ENCODE measurements around the gene GNAI3.

Gene GNAI3

GRCh38 chr1:109636201-109636952 lies 88.0 kb downstream of the GNAI3 start (continued):
- TF ChIP-seq ZNF26 (tag by site-specific recombination; IDR thresholded peaks at IDR 0.05), result no peak
- no peak for TF ChIP-seq ZSCAN16 (tag by site-specific recombination; IDR thresholded peaks at IDR 0.05)
- no peak for TF ChIP-seq PRDM1 (tag by site-specific recombination; IDR thresholded peaks at IDR 0.05)
- no peak for TF ChIP-seq KLF8 (tag by site-specific recombination; IDR thresholded peaks at IDR 0.05)
- TF ChIP-seq ATF2 (tag by site-specific recombination; IDR thresholded peaks at IDR 0.05; ENCODE audit: low read depth), result no peak
- no peak for TF ChIP-seq ZNF792 (tag by site-specific recombination; IDR thresholded peaks at IDR 0.05)
- no peak for TF ChIP-seq ZNF214 (tag by site-specific recombination; IDR thresholded peaks at IDR 0.05; ENCODE audit: borderline replicate concordance)
- TF ChIP-seq ZNF600 (tag by site-specific recombination; IDR thresholded peaks at IDR 0.05), result peak; percentile 83
- no peak for TF ChIP-seq PATZ1 (tag by site-specific recombination; IDR thresholded peaks at IDR 0.05)
- no peak for TF ChIP-seq ZNF530 (tag by site-specific recombination; IDR thresholded peaks at IDR 0.05; ENCODE audit: low read depth)
- TF ChIP-seq ZFP3 (tag by site-specific recombination; IDR thresholded peaks at IDR 0.05; ENCODE audit: low read depth), result no peak
- no peak for TF ChIP-seq ZNF16 (tag by site-specific recombination; IDR thresholded peaks at IDR 0.05; ENCODE audit: low read depth)
- TF ChIP-seq ZFHX2 (tag by site-specific recombination; conservative IDR thresholded peaks at IDR 0.05), result peak; percentile 85
- TF ChIP-seq AEBP2 (tag by site-specific recombination; IDR thresholded peaks at IDR 0.05; ENCODE audit: borderline replicate concordance), result no peak
- TF ChIP-seq ZNF223 (tag by site-specific recombination; IDR thresholded peaks at IDR 0.05), result no peak
- TF ChIP-seq ZNF664 (tag by site-specific recombination; IDR thresholded peaks at IDR 0.05), result no peak
- TF ChIP-seq ZNF324 (tag by site-specific recombination; IDR thresholded peaks at IDR 0.05), result no peak
- TF ChIP-seq REST (tag by site-specific recombination; IDR thresholded peaks at IDR 0.05), result no peak
- no peak for TF ChIP-seq ZNF292 (tag by site-specific recombination; IDR thresholded peaks at IDR 0.05; ENCODE audit: borderline replicate concordance, low read depth)
- TF ChIP-seq ZNF768 (tag by site-specific recombination; IDR thresholded peaks at IDR 0.05), result no peak
- no peak for TF ChIP-seq ZNF677 (tag by site-specific recombination; IDR thresholded peaks at IDR 0.05)
- TF ChIP-seq ZNF629 (tag by site-specific recombination; IDR thresholded peaks at IDR 0.05), result peak; percentile 62; the same call in 1 of the 2 replicates
- TF ChIP-seq ZNF148 (tag by site-specific recombination; IDR thresholded peaks at IDR 0.05; ENCODE audit: borderline replicate concordance), result no peak
- TF ChIP-seq ZNF138 (tag by site-specific recombination; IDR thresholded peaks at IDR 0.05; ENCODE audit: borderline replicate concordance), result no peak
- no peak for TF ChIP-seq FEZF1 (tag by site-specific recombination; IDR thresholded peaks at IDR 0.05)
- TF ChIP-seq ZNF548 (tag by site-specific recombination; IDR thresholded peaks at IDR 0.05), result no peak
- TF ChIP-seq TCF7L2 (IDR thresholded peaks at IDR 0.05; ENCODE audit: borderline replicate concordance, low read depth, low read length), result no peak
- no peak for TF ChIP-seq YY2 (tag by site-specific recombination; IDR thresholded peaks at IDR 0.05)
